ENCODE data around the gene IFT52. TPM values are rescaled to one million over a fixed set of nuclear protein-coding genes. Genes with fewer than 3 reads are reported as not detected.

The IFT52 gene
- total RNA-seq, 2 donors from 2014 or later = 21.3 to 25.4 TPM

DNA sequence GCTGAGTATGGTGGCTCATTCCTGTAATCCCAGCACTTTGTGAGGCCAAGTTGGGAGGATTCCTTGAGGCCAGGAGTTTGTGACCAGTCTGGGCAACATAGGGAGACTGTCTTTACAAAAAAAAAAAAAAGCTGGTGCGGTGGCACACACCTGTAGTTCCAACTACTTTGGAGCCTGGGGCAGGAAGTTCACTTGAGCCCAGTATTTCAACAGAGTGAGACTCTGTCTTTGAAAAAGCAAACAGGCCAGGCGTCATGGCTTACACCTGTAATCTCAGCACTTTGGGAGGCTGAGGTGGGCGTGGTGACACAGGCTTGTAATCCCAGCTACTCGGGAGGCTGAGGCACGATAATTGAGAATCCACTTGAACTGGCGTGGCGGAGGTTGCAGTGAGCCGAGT lies 104.8 kb downstream of the IFT52 start:
- H3K4me1 ChIP-seq (replicated peaks) = no peaks in the 10 kb centered on the region
- H3K36me3 ChIP-seq = no peaks in the 10 kb centered on the region
- no peaks in the 10 kb centered on the region for H3K9me3 ChIP-seq
- intact Hi-C loops (cut with DNase I) = no loop called here
- H3K4me3 ChIP-seq = no peak overlapping the region
- DNase-seq (ENCODE audit: low spot score) = no peak
- no peaks in the 10 kb centered on the region for H3K27me3 ChIP-seq (replicated peaks; ENCODE audit: insufficient read depth)
- 91% methylated on average over 8 of the region's 8 CpGs for WGBS
- no peak for TF ChIP-seq POLR2AphosphoS5 (IDR thresholded peaks at IDR 0.05)
- TF ChIP-seq, protein P1, sequence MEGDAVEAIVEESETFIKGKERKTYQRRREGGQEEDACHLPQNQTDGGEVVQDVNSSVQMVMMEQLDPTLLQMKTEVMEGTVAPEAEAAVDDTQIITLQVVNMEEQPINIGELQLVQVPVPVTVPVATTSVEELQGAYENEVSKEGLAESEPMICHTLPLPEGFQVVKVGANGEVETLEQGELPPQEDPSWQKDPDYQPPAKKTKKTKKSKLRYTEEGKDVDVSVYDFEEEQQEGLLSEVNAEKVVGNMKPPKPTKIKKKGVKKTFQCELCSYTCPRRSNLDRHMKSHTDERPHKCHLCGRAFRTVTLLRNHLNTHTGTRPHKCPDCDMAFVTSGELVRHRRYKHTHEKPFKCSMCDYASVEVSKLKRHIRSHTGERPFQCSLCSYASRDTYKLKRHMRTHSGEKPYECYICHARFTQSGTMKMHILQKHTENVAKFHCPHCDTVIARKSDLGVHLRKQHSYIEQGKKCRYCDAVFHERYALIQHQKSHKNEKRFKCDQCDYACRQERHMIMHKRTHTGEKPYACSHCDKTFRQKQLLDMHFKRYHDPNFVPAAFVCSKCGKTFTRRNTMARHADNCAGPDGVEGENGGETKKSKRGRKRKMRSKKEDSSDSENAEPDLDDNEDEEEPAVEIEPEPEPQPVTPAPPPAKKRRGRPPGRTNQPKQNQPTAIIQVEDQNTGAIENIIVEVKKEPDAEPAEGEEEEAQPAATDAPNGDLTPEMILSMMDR (IDR thresholded peaks at IDR 0.05) = no peak
- TF ChIP-seq POLR2A (IDR thresholded peaks at IDR 0.05) = no peak
- H3K27ac ChIP-seq = no peak overlapping the region

Other genes starting within 250 kb of the IFT52 start
- gene SRSF6, start 133.0 kb upstream of the IFT52 start, total RNA-seq = 100 to 1,000 TPM; 121 to 128 TPM
- 10 to 100 TPM; 10.2 to 38.8 TPM for gene L3MBTL1, start 83.2 kb upstream of the IFT52 start, total RNA-seq
- 1 to 10 TPM in 1 of 2 donors, under 1 TPM in 1; 0.68 to 4.5 TPM for gene SGK2, start 31.9 kb upstream of the IFT52 start, total RNA-seq
- gene MYBL2, start 76.2 kb downstream of the IFT52 start, total RNA-seq = 10 to 100 TPM in 1 of 2 donors, under 1 TPM in 1; 0.36 to 11.6 TPM
- 1 to 10 TPM in 1 of 2 donors, not detected in 1; 7.2 TPM for gene GTSF1L, start 136.1 kb downstream of the IFT52 start, total RNA-seq